ENCODE data around the gene HMCN1.
"Not testable (repeated sequence)": the region's sequence is repeated elsewhere in the genome, so short reads cannot be mapped to it uniquely, and the experiment has no call there.

Gene HMCN1

GRCh38 chr1:185739967-185740366 lies 5.8 kb downstream of the HMCN1 start:
- no peak for DNase-seq

GRCh38 chr1:185741551-185741950 lies 7.4 kb downstream of the HMCN1 start:
- no peak for DNase-seq

- no peak for DNase-seq
These were observed 8.2 kb downstream of the HMCN1 start for GRCh38 chr1:185742403-185742802.

DNA sequence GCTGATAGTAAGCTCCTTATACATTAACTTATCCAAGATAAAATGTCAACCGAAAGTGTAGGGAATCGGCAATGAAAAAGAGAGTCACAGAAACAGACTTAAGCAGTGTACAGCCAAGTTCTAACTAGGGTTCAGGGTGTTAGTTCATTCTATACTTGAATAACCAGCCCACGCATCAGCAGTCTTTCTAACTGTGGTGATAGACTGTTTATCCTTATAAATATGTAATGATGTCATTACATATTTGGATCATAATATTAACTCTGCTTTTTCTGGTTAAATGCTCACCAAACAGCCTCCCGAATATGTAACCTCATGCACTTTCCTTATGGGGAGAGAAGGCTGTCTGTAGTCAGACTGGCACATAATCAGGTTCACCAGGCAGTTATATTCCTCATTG lies 11.0 kb downstream of the HMCN1 start:
- DNase-seq: no peak

DNA sequence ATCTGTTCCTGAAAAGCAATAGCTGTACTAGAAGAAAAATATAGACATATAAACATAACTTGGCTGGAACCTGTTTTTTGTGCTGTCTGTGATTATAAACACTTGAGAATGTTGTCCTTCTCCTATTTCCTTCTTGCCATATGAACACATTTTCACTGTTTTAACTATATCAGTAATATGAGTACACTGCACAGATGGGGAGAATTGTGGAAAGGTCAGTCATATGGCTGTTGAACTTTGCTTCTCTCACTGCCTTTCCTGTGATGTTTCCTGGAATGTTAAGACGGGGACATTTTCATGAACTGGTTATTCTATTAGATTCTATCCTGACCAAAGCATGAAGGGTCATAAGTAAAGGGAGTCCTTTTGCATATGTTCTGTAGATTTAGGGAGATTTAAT lies 24.9 kb downstream of the HMCN1 start:
- no peak for DNase-seq

DNA sequence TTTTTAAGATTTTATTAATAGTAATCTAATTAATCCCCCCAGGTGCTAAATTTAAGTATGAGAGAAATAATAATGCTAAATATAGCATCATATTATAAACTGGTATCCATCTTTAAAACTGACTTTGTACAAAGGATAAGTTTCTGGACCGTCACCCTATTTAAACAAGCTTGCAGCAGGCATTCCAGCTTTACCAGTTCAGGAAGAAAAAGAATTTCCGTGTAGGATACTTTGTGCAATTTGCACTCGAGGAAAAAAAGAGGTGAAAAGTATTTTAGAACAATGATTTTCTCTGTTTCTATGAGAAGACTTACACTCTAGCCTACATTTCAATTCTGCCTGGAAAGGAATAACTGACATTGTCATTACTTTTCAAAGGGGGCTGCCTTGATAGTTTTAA lies 27.6 kb downstream of the HMCN1 start:
- no peak for DNase-seq

- DNase-seq: no peak
These were observed 33.4 kb downstream of the HMCN1 start for GRCh38 chr1:185767508-185768120.

GRCh38 chr1:185768371-185768770 lies 34.2 kb downstream of the HMCN1 start:
- no peak for DNase-seq

DNA sequence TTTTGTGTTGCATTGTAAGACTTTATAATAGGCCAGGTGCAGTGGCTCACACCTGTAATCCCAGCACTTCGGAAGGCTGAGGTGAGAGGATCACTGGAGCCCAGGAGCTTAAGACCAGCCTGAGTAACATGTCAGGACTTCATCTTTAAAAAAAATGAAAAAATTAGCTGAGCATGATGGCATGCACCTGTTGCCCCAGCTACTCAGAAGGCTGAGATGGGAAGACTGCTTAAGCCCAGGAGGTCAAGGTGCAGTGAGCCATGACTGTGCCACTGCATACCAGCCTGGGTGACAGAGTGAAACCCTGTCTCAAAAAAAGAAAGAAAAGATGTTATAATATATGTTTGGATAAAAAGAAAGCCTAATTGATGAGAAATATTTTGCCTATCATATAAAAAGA lies 34.9 kb downstream of the HMCN1 start:
- DNase-seq: no peak

GRCh38 chr1:185774394-185774793 lies 40.2 kb downstream of the HMCN1 start:
- no peak for DNase-seq

DNA sequence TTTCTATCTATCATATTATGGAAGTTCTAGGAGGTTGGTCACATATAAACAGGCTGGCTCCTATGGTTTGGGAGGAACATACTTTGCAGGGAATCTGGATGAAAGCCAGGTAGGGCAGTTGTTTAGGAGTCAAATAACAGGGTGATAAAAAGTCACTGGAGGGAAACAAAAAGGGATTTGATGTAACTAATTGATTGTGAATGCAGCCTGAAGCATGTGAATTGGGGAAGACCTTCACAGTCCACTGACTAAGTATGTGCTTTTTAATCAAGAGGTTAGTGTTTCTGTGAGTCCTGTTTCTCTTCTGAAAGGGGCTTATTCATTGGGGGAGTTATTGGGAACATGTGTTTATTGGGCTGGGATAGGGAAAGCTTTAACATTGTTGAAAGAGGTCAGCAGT lies 41.3 kb downstream of the HMCN1 start:
- no peak for DNase-seq

DNA sequence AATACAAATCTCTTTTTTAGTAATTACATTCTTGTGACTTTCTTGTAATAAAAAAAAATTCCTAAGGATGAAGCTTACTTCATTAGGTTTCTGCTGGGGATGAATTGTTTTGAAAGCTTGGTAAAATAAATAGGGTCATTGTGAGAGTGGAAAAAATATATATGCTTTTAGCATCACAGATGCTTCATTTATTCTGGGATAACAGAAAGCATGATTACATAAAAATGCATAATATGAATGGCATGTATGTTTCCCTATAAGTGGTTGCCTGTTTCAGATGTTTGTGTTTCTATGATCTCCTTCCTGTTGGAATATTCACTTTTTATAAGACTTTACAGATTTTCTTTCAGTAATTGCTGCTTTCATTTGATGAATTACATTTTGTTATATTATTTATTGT lies 42.3 kb downstream of the HMCN1 start:
- no peak for DNase-seq

DNA sequence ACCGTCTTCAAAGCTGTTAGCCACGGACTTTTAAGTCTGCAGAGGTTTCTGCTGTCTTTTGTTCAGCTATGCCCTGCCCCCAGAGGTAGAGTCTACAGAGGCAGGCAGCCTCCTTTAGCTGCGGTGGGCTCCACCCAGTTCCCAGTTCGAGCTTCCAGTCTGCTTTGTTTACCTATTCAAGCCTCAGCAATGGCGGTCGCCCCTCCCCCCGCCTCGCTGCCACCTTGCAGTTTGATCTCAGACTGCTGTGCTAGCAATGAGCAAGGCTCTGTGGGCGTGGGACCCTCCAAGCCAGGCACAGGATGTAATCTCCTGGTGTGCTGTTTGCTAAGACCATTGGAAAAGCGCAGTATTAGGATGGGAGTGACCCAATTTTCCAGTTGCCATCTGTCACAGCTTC lies 49.7 kb downstream of the HMCN1 start:
- DNase-seq: not testable (repeated sequence)

GRCh38 chr1:185785586-185785985 lies 51.4 kb downstream of the HMCN1 start:
- no peak for DNase-seq

GRCh38 chr1:185786524-185786923 lies 52.3 kb downstream of the HMCN1 start:
- DNase-seq: no peak

GRCh38 chr1:185787238-185787637 lies 53.0 kb downstream of the HMCN1 start:
- DNase-seq: no peak

- DNase-seq: no peak
These were observed 54.2 kb downstream of the HMCN1 start for GRCh38 chr1:185788386-185788785.

- no peak for DNase-seq
These were observed 55.5 kb downstream of the HMCN1 start for GRCh38 chr1:185789501-185790193.

DNA sequence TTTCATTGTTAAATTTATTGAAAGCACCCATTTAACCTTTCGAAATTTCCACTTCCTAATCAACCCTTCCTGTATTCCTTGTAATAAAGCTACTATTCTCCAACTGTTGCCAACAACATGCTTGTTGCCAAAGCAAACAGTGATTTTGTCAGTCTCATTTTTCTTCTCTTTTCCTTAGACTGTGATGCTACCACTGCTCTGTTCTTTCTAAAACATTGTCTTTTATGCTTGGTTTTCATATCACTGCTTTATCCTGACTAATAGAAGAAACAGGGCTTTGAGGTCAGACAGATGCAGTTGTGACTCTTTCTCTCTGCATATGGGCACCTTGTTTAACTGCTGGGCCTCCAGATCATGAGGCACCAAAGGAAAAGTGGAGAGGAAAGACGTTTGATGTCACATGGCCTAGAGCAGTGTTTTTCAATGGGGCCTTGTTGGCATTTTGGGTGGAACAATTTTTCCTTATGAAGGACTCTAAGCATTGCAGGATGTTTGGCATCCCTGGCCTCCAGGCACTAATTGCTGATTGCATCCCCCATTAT lies 56.1 kb downstream of the HMCN1 start:
- no peak for DNase-seq

DNA sequence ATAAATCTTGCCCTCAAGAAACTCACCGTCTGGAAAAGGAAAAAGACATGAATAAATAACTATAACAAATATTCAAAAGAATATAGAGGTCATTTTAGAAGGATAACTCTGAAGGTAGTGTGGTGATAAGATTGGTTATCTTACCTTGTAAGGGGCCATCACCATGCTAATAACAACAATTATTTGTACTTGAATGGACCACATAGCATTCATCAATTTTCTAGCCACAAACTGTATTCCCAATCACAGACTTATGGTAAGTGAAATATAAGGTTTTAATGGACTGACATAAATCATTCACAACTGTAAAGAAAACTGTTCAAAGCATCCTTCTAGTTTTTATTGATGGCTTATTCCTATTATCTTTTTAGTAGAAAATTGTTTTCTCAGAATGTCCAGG lies 57.8 kb downstream of the HMCN1 start:
- DNase-seq: no peak

DNA sequence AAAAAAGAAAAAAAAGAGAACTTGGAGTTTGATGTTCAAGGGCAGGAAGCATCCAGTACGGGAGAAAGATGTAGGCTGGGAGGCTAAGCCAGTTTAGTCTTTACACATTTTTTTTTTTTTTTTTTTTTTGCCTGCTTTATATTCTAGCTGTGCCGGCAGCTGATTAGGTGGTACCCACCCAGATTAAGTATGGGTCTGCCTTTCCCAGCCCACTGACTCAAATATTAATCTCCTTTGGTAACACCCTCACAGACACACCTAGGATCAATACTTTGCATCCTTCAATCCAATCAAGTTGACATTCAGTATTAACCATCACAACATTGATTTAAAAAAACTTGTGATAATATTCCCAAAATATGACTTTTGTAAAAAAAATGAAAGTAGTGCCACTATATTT lies 60.3 kb downstream of the HMCN1 start:
- DNase-seq: not testable (repeated sequence)

- no peak for DNase-seq
These were observed 61.0 kb downstream of the HMCN1 start for GRCh38 chr1:185795181-185795580.

DNA sequence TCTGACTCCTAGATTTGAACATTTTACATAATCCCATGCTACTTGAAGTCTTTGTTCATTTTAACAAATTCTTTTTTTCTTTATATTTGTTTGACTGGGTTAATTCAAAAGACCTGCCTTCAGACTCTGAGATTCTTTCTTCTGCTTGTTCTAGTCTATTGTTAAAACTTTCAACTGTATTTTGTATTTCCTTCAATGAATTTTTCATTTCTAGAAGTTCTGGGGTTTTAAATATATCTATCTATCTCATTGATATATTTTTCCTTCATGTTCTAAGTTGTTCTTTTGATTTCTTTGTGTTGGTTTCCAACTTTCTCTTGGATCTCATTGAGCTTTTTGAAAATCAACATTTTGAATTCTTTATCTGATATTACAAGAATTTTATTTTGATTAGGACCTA lies 64.3 kb downstream of the HMCN1 start:
- DNase-seq: no peak

Data from nucleus accumbens (tissue), 56 donors.